ENCODE data around the gene NOTCH1. TPM values are rescaled to one million over a fixed set of nuclear protein-coding genes. Genes with fewer than 3 reads are reported as not detected.

Gene NOTCH1
- total and polyA plus RNA-seq, 2 of the 8 experiments (the other 6 are each of a cell fraction or from before 2014, with no cell fraction given): 6.9 to 55.6 TPM

- TF ChIP-seq RFX5 (IDR thresholded peaks at IDR 0.05; ENCODE audit: borderline replicate concordance, low read depth, low read length): no peak
- no peak for TF ChIP-seq CHD2 (IDR thresholded peaks at IDR 0.05; ENCODE audit: low read length)
- TF ChIP-seq GTF2F1 (IDR thresholded peaks at IDR 0.05; ENCODE audit: borderline replicate concordance, low read depth, low read length): no peak
- TF ChIP-seq GABPA (IDR thresholded peaks at IDR 0.05; ENCODE audit: borderline replicate concordance, insufficient read depth, low read length): no peak
- no peak for TF ChIP-seq YY1 (IDR thresholded peaks at IDR 0.05; ENCODE audit: low read depth, low read length)
- peak; percentile 20; the same call in 1 of the 2 replicates for TF ChIP-seq POLR2AphosphoS5 (IDR thresholded peaks at IDR 0.05; ENCODE audit: low read depth, low read length)
- no peak for TF ChIP-seq SP4 (IDR thresholded peaks at IDR 0.05; ENCODE audit: low read length)
- no peak for TF ChIP-seq BACH1 (IDR thresholded peaks at IDR 0.05; ENCODE audit: low read length)
- no peak for TF ChIP-seq KDM1A (IDR thresholded peaks at IDR 0.05; ENCODE audit: borderline replicate concordance, low read length)
- TF ChIP-seq HDAC2 (IDR thresholded peaks at IDR 0.05; ENCODE audit: borderline replicate concordance in 1 of 2, low read depth in 2 of 2, low read length in 2 of 2): no peak
- TF ChIP-seq KDM4A (IDR thresholded peaks at IDR 0.05; ENCODE audit: low read depth, low read length, severe bottlenecking): no peak
- no peak for TF ChIP-seq PHF8 (conservative IDR thresholded peaks at IDR 0.05; ENCODE audit: low read depth, low read length)
- TF ChIP-seq POU5F1 (IDR thresholded peaks at IDR 0.05; ENCODE audit: low read depth, low read length): no peak
- TF ChIP-seq SIX5 (IDR thresholded peaks at IDR 0.05; ENCODE audit: low read depth, low read length): no peak
- 0 out of 3 replicates have a peak, but pooled peaks of 1 of the 2 experiments have one; percentile 40 for TF ChIP-seq EP300 (IDR thresholded peaks at IDR 0.05; ENCODE audit: borderline replicate concordance in 1 of 2, low read depth in 2 of 2, low read length in 2 of 2)
- no peak for TF ChIP-seq RXRA (IDR thresholded peaks at IDR 0.05; ENCODE audit: insufficient read depth, low read depth, low read length)
- no peak for TF ChIP-seq ATF2 (IDR thresholded peaks at IDR 0.05; ENCODE audit: low read length)
- TF ChIP-seq TAF7 (optimal IDR thresholded peaks at IDR 0.05; ENCODE audit: borderline replicate concordance, low read depth, low read length): no peak
- TF ChIP-seq TCF12 (IDR thresholded peaks at IDR 0.05; ENCODE audit: low read depth, low read length): 0 out of 2 replicates have a peak, but pooled peaks have one; percentile 53
- 0 out of 2 replicates have a peak, but pooled peaks have one; percentile 8 for TF ChIP-seq MAX (IDR thresholded peaks at IDR 0.05)
- TF ChIP-seq CBX5 (IDR thresholded peaks at IDR 0.05; ENCODE audit: low read depth, low read length): no peak
- TF ChIP-seq FOSL1 (IDR thresholded peaks at IDR 0.05; ENCODE audit: insufficient read depth, low read depth, low read length): no peak
Measured at GRCh38 chr9:136587145-136587943, 41.5 kb upstream of the NOTCH1 start (continued).
